NCI-H1105 (cell line): ENCODE data around the gene FGFR2.
"Not testable (repeated sequence)": the region's sequence is repeated elsewhere in the genome, so short reads cannot be mapped to it uniquely, and the experiment has no call there.

Experiments
- DNase-seq: peaks from one replicate; lab custom pipeline; 2025; lab: John Stamatoyannopoulos, UW

Gene FGFR2

DNA sequence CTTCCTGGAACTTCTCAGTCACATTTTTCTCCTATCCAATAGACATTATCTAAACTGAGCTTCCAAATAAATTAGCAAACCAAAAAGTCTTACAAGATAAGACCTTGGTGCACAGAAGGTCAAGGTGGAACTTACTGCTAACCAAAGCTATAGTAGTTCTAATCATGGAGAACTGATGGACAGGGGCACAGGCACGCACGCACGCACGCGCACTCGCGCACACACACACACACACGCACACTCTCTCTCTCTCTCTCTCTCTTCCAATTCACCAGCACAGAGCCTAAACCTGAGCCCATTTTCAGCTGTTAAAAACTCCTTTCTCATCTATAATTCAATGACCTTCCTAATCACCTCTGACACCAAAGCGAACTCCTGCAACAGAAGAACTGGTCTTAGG lies 7.5 kb downstream of the FGFR2 start:
- DNase-seq: no peak

- DNase-seq: no peak
Measured at GRCh38 chr10:121589553-121589952, 8.7 kb downstream of the FGFR2 start.

GRCh38 chr10:121583857-121584256 lies 14.4 kb downstream of the FGFR2 start:
- no peak for DNase-seq

DNA sequence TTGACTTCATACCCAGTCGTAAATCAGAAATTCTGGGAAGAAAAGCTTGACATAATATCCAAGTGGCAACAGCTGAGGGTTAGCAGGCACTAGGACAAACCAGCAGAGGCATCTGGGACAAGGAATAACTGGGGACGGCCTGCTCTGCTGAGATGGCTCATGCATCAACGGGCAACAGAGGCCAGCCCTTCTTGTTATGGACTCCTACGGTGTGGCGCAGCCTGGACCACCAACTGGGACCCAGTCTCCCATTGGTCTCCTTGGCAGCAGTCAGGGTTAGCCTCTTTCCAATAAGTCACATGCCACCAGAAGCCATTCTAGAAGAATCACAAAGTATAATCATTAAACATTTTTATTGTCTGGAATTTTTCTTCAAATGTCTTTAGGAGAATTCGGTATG lies 15.0 kb downstream of the FGFR2 start:
- DNase-seq: no peak

DNA sequence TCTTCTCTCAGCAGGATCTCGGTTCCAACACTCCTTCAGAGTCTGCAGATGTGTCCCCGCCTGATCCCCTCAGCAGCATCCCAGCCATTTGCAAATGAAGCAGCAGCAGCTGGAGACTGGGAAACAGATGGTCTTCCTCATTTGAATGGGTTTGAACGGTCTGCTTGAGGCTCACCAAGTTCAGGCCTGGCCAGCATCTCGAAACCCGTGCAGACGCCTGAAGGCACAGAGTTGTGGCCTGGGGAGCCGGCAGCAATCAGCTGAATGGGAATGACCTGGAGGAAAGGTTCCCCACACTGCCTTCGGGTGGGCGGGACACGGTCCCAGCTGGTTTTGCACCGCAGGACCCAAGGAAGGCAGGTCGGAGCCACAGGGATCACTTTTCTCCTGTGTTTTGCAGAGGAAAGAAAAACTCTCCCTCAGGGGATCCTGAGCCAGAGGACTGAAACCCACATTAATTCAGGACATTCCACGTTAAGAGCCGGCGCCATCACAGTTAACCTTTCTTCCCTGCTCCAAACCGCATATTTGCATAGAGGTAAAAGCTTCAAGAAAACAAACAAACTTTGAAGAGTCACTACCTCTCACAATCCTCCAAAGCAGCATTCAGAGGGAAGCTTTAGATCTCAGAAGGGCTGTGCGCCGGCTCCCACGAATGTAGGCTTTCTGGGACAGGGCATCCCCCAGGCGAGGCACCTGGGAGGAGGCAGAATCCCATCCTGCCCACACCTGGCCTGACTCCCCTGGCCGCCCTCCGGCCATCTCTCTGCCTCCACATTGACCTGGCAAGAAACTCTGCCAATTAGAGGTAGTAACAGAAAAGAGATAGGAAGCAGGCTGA lies 17.7 kb downstream of the FGFR2 start:
- no peak for DNase-seq

- no peak for DNase-seq
Measured at GRCh38 chr10:121579656-121580055, 18.6 kb downstream of the FGFR2 start.

DNA sequence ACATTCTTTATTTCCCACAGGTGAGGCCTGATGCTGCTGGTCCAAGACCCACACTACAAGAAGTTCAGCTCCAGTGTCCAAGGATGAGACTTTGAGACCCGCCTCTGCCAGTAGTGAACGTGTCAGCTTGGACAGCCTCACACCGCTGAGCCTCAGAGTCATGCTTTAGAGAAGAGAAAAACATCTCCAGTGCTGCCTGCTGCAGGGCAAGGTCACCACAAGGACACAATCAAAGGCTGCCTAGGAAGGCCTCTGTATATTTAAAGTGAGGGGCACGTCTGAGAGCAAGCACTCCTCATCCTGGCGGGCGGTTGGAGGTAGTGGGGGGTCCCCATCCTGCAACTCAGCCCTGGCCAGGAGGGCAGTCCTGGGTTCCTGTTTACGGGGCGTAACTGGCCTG lies 19.3 kb downstream of the FGFR2 start:
- no peak for DNase-seq

GRCh38 chr10:121578298-121578697 lies 19.9 kb downstream of the FGFR2 start:
- no peak for DNase-seq

GRCh38 chr10:121577568-121577967 lies 20.7 kb downstream of the FGFR2 start:
- DNase-seq: no peak

DNA sequence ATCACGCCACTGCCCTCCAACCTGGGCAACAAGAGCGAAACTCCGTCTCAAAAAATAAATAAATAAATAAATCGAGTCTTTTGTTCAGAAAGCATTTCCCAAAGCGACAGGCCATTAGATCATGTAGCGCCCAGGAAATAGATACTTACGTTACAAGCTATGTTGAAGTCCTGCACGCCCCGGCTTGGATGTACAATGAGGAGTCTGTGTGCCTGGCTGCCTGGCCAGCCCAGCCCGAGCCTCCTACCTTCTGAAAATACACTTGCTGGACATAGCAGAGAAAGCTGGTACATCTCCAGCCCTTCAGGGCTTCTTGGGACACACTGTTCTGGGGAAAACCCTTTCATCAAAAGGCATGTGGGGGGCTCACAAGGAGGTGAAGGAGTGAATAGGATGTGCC lies 22.1 kb downstream of the FGFR2 start:
- DNase-seq: no peak

GRCh38 chr10:121574519-121575166 lies 23.6 kb downstream of the FGFR2 start:
- DNase-seq: no peak

DNA sequence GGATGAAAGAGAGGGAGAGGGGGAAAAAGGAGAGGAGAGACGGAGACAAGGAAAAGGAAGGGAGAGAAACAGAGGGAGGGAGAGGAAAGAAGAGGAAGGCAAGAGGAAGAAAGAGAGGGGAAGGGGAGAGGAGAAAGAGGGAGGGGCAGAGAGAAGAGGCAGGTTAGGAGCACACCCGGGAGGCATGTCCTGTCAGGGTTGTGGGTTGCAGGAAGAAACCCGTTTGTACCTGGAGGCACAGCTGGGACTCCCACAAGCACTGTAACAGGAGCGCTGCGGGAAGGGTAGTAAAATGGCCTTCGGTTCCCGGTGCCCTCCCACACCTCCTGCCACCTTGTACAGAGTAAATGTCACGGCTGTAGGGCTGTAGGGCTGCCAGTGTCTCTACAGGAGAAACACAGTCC lies 24.7 kb downstream of the FGFR2 start:
- no peak for DNase-seq

GRCh38 chr10:121572859-121573537 lies 25.2 kb downstream of the FGFR2 start:
- no peak for DNase-seq

- DNase-seq: no peak
Measured at GRCh38 chr10:121570315-121570714, 27.9 kb downstream of the FGFR2 start.

DNA sequence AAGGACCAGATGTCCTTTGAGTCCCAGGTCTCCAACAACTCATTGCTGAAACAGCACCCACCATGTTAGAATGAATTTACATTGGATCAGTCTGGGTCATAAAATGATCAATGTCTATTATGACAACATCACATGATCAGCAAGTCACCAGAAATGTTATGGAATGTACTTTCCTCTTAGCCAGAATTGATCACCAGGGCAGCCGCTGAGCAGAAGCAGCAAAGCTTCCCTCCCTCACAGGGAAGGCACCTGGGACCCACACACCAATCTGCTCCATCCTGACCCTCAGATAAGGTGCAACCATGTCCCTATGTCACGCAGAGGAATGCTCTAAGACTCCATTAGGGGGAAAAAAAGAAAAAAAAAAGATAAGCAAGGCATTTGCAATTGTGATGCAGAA lies 30.0 kb downstream of the FGFR2 start:
- DNase-seq: no peak

DNA sequence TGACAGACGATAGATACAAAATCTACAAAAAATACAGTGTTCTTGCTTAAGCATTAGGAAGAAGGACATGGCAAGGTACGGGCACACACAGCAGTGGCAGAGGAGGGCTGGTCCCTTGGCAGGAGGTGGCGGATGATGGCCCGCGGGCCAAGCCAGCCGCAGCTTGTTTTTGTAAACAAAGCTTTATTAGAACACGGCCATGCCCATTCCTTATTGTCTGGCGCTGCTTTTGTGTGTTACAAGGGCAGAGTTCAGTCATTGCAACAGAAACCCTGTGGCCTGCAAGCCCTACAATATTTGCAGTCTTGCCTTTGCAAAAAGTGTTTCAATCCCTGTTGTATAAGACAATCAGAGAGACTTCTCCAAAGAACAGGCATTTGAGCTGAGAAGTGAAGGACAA lies 30.7 kb downstream of the FGFR2 start:
- no peak for DNase-seq

DNA sequence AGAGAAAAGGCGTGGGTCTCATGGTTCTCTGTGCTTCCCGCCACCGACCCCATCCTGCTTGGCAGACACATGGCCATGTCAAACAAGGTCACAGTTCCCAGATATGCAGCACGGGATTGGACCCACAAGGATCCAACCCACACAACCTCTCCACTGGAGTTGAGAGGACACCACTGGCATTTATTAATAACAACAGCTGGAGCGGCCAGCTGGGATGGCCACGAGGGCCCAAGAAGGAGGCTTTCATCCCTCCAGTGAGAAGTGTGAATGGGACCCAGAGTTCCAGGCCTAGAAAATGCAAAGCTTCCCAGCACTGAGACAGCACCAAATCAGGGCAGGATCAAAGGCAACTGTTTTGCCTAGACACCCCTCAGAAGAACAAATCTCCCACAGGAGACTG lies 31.5 kb downstream of the FGFR2 start:
- DNase-seq: no peak

- DNase-seq: no peak
Measured at GRCh38 chr10:121559326-121560026, 38.8 kb downstream of the FGFR2 start.

GRCh38 chr10:121558238-121558637 lies 40.0 kb downstream of the FGFR2 start:
- DNase-seq: no peak

GRCh38 chr10:121556918-121557573 lies 41.2 kb downstream of the FGFR2 start:
- DNase-seq: no peak

GRCh38 chr10:121556455-121556854 lies 41.8 kb downstream of the FGFR2 start:
- no peak for DNase-seq

DNA sequence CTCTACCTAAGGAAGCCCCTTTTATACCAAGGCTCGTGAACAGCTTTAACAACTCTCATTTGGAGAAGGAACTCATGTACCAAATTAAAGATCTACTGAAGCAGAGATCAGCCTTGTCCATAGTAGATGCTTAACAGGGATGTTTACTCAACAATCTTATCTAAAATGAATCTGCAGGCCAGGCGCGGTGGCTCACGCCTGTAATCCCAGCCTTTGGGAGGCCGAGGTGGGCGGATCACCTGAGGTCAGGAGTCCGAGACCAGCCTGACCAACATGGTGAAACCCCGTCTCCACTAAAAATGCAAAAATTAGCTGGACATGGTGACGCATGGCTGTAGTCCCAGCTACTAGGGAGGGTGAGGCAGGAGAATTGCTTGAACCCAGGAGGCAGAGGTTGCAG lies 43.3 kb downstream of the FGFR2 start:
- DNase-seq: not testable (repeated sequence)
